HCT116 (cell line): Measurements from ENCODE around the gene C3orf22. TPM values are rescaled to one million over a fixed set of nuclear protein-coding genes. Genes with fewer than 3 reads are reported as not detected.

Experiments
- ATAC-seq: fragments of 200-7000 bp; cut with Tn5 transposase; 2 replicates; pipeline ENCODE4 v1.9.1; 2020; ENCODE audit warnings: mild to moderate bottlenecking, moderate library complexity
- BruUV-seq: library from RNA; stranded (reverse); fragments of 400-500 nt; replicated peaks from 2 replicates; lab custom pipeline; 2021; lab: Mats Ljungman, UMichigan
- CTCF ChIA-PET: fragments of 300-600 bp; sonication (Branson Sonifier 250); formaldehyde crosslinking; loops from one replicate; lab custom pipeline; 2021; ENCODE audit warnings: antibody characterized with exemption; lab: Charles Lee
- POLR2A ChIA-PET: fragments of 300-600, 350-600 bp; sonication (Branson Sonifier 250); formaldehyde crosslinking; loops from one replicate; lab custom pipeline; 2021; ENCODE audit warnings: antibody characterized with exemption; lab: Charles Lee
- RAD21 ChIA-PET, 2 experiments: fragments of 300-600 bp; sonication (Branson Sonifier 250); formaldehyde crosslinking; loops; one replicate each; lab custom pipeline; 2023; ENCODE audit warnings: low total read pairs in 2 of 2; ENCODE audit not compliant: uncharacterized antibody in 2 of 2, unreplicated experiment in 2 of 2, low non-redundant PET in 1 of 2; lab: Charles Lee
- DNase-seq: peaks from one replicate; pipeline ENCODE4 v3.0.0-alpha.2; 2010; ENCODE audit warnings: low read depth, low spot score
- H2AFZ ChIP-seq: fragments of 200-600 bp; shearing (Covaris generic), sonication (generic); 2 replicates; pipeline ENCODE4 v1.6.1; 2017; ENCODE audit warnings: low read depth, mixed run types, mixed read lengths, antibody characterized with exemption, low read length; ENCODE audit not compliant: poor library complexity, severe bottlenecking
- H3K27ac ChIP-seq: 2 replicates; pipeline ENCODE4 v1.5.1; 2012; ENCODE audit warnings: low read depth, low read length
- H3K27me3 ChIP-seq: fragments of 200-600 bp; sonication (generic); 2 replicates; pipeline ENCODE4 v1.6.1; 2016; ENCODE audit warnings: mixed run types, low read length, mixed read lengths; ENCODE audit not compliant: insufficient read depth
- H3K36me3 ChIP-seq, 2 experiments: fragments of 200-500 bp in 1 of 2; fragments of 200-600 bp in 1 of 2; sonication (Bioruptor generic) in 1 of 2; sonication (generic) in 1 of 2; 2 replicates each; pipeline versions ENCODE4 v1.5.1 to v1.6.1; 2014 to 2016; ENCODE audit warnings: low read length in 2 of 2, inconsistent platforms in 1 of 2, mixed read lengths in 1 of 2, mixed run types in 1 of 2; ENCODE audit not compliant: insufficient read depth in 2 of 2, control insufficient read depth in 1 of 2
- H3K4me1 ChIP-seq, 2 experiments: fragments of 200-600 bp in 1 of 2; sonication (generic) in 1 of 2; 2 replicates each; pipeline versions ENCODE4 v1.5.1 to v1.6.1; 2012 to 2017; ENCODE audit warnings: low read length in 2 of 2, inconsistent platforms in 1 of 2, mild to moderate bottlenecking in 1 of 2, mixed read lengths in 1 of 2, mixed run types in 1 of 2, moderate library complexity in 1 of 2; ENCODE audit not compliant: insufficient read depth in 2 of 2, control insufficient read depth in 1 of 2
- H3K4me2 ChIP-seq: fragments of 200-600 bp; sonication (generic); 2 replicates; pipeline ENCODE4 v1.6.1; 2017; ENCODE audit warnings: mixed run types, low read length, mixed read lengths
- H3K4me3 ChIP-seq, 2 experiments: fragments of 200-600 bp in 1 of 2; sonication (generic) in 1 of 2; replicated peaks in 1 of 2; 2 replicates each; pipeline ENCODE4 v1.5.1; 2011 to 2016; ENCODE audit warnings: low read length in 2 of 2, control low read depth in 1 of 2, low read depth in 1 of 2, mild to moderate bottlenecking in 1 of 2, mixed read lengths in 1 of 2, mixed run types in 1 of 2
- H3K79me2 ChIP-seq: fragments of 200-600 bp; sonication (generic); 2 replicates; pipeline ENCODE4 v1.6.1; 2017; ENCODE audit warnings: mild to moderate bottlenecking, mixed run types, low read length, moderate library complexity, mixed read lengths; ENCODE audit not compliant: insufficient read depth
- H3K9ac ChIP-seq: fragments of 200-600 bp; sonication (generic); 2 replicates; pipeline ENCODE4 v1.6.1; 2016; ENCODE audit warnings: low read length, mixed read lengths
- H3K9me2 ChIP-seq: fragments of 200-600 bp; sonication (generic), shearing (Covaris generic); 2 replicates; pipeline ENCODE4 v1.6.1; 2017; ENCODE audit warnings: mixed run types, mild to moderate bottlenecking, moderate library complexity; ENCODE audit not compliant: insufficient read depth
- H3K9me3 ChIP-seq, 2 experiments: fragments of 200-500 bp in 1 of 2; fragments of 200-600 bp in 1 of 2; sonication (Bioruptor generic) in 1 of 2; sonication (generic) in 1 of 2; 2 replicates each; pipeline ENCODE4 v1.6.1; 2014 to 2017; ENCODE audit warnings: low read length in 2 of 2, mixed read lengths in 2 of 2, inconsistent platforms in 1 of 2, low read depth in 1 of 2, mild to moderate bottlenecking in 1 of 2, mixed run types in 1 of 2, moderate library complexity in 1 of 2; ENCODE audit not compliant: control insufficient read depth in 1 of 2, insufficient read depth in 1 of 2
- H4K20me1 ChIP-seq: fragments of 200-600 bp; sonication (generic), shearing (Covaris generic); 2 replicates; pipeline ENCODE4 v1.6.1; 2017; ENCODE audit warnings: mixed run types, mild to moderate bottlenecking, moderate library complexity; ENCODE audit not compliant: insufficient read depth
- CBX3 ChIP-seq: IDR thresholded peaks from 2 replicates; pipeline ENCODE4 v1.6.1; 2012; ENCODE audit warnings: low read depth
- CEBPB ChIP-seq: IDR thresholded peaks from 2 replicates; pipeline ENCODE4 v1.6.1; 2012; ENCODE audit warnings: low read depth
- ELF1 ChIP-seq: IDR thresholded peaks from 2 replicates; pipeline ENCODE4 v1.6.1; 2012; ENCODE audit warnings: low read depth, borderline replicate concordance
- EZH2 ChIP-seq: fragments of 200-600 bp; sonication (generic); IDR thresholded peaks from 2 replicates; pipeline ENCODE4 v1.6.1; 2017; ENCODE audit warnings: antibody characterized with exemption, mixed run types
- FOSL1 ChIP-seq: IDR thresholded peaks from 2 replicates; pipeline ENCODE4 v1.6.1; 2012; ENCODE audit warnings: low read depth
- JUND ChIP-seq: IDR thresholded peaks from 2 replicates; pipeline ENCODE4 v1.6.1; 2012
- POLR2AphosphoS5 ChIP-seq: IDR thresholded peaks from 2 replicates; pipeline ENCODE4 v1.6.1; 2011; ENCODE audit warnings: mild to moderate bottlenecking, low read depth, low read length, moderate library complexity
- RAD21 ChIP-seq: IDR thresholded peaks from 2 replicates; pipeline ENCODE4 v1.6.1; 2012; ENCODE audit warnings: low read depth, mild to moderate bottlenecking
- SIN3A ChIP-seq: IDR thresholded peaks from 2 replicates; pipeline ENCODE4 v1.6.1; 2012; ENCODE audit warnings: low read depth
- SP1 ChIP-seq: IDR thresholded peaks from 2 replicates; pipeline ENCODE4 v1.6.1; 2012; ENCODE audit warnings: low read depth
- YY1 ChIP-seq: IDR thresholded peaks from 2 replicates; pipeline ENCODE4 v1.6.1; 2011; ENCODE audit warnings: low read length, low read depth, moderate library complexity, mild to moderate bottlenecking; ENCODE audit not compliant: insufficient replicate concordance; ENCODE audit errors: extremely low read depth
- ZFX ChIP-seq: fragments of 450-650 bp; IDR thresholded peaks from 2 replicates; pipeline ENCODE4 v1.6.1; 2017
- ZNF274 ChIP-seq: fragments of 200-500 bp; sonication (Bioruptor generic); IDR thresholded peaks from 2 replicates; pipeline ENCODE4 v1.6.1; 2014; ENCODE audit warnings: mild to moderate bottlenecking, low read depth, low read length, inconsistent platforms
- intact Hi-C: fragments of 100-400 bp; cut with micrococcal nuclease; formaldehyde crosslinking; loops from 2 replicates; pipeline ENCODE4 v1.10.0; 2022
- total RNA-seq: library from RNA; stranded (reverse); gene quantifications from one replicate; pipeline ENCODE4 v1.2.1, GENCODE V29; 2021; ENCODE audit not compliant: unreplicated experiment
- TF ChIP-seq, protein P1 (sequence below): IDR thresholded peaks from 2 replicates; pipeline ENCODE4 v1.6.1; 2011; ENCODE audit warnings: mild to moderate bottlenecking, low read length, moderate library complexity; ENCODE audit not compliant: insufficient replicate concordance; ENCODE audit errors: extremely low read depth
- TF ChIP-seq, protein P2 (sequence below): IDR thresholded peaks from 2 replicates; pipeline ENCODE4 v1.6.1; 2012
- TF ChIP-seq, protein P3 (sequence below), 3 experiments: fragments of 200-600 bp in 1 of 3; sonication (generic) in 1 of 3; IDR thresholded peaks in 2 of 3; conservative IDR thresholded peaks in 1 of 3; 2 replicates each; pipeline ENCODE4 v1.5.1; 2012 to 2017; ENCODE audit warnings: low read depth in 2 of 3, low read length in 2 of 3, antibody characterized with exemption in 1 of 3, borderline replicate concordance in 1 of 3, control low read depth in 1 of 3, mild to moderate bottlenecking in 1 of 3, mixed read lengths in 1 of 3, mixed run types in 1 of 3, moderate library complexity in 1 of 3; ENCODE audit not compliant: insufficient read depth in 1 of 3

The C3orf22 gene
- total RNA-seq, 1 experiment from 2014 or later = not detected

DNA sequence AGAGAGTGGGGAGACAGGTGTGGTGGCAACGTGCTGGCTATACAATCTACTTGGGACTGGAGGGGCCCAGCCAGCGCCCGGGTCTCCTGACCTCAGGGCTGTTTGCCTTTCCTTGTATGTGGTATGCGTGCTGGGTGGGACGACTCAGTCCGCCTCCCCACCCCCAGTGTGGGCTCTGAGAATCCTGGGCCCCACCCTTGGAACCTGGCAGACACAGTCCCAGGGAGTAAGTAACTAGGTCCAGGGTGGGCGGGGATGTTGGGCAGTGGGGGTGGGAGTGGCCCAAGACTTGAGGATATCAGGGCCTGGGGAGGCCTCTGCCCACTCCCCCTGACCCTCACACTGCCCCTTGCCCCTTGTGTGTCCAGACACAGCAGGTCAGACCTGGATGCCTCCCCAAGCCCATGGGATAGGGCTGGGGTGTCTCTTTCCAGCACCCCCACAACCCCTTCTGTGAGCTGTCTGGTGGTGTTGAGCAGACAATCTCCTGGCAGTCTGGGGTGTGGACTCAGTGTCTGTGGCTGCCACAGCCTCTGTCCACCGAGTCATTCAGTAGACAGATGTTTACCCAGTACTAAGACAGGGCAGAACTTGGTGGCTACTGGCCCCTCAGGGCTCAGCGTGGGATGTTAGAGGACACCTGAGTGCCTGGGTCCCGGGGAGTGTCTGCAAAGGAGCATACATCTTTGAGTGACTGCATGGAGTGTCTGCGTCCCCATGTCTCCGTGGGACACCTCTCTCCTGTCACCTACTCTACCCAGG is 33.5 kb downstream of the C3orf22 start:
- no peaks in the 10 kb centered on the region for H3K9me2 ChIP-seq
- ChIA-PET RAD21 (no interaction called here), POLR2A (no interaction called here), CTCF (no interaction called here)
- H3K27me3 ChIP-seq = no peaks in the 10 kb centered on the region
- H3K4me1 ChIP-seq = peaks cover 4 to 13% of the 10 kb centered on the region in 2 experiments; a peak in 2 of 4 replicates
- H3K4me2 ChIP-seq = no peak overlapping the region
- no TSS peak for BruUV-seq
- H3K79me2 ChIP-seq = no peaks in the 10 kb centered on the region
- no peak overlapping the region for H3K4me3 ChIP-seq
- H3K9ac ChIP-seq = no peak overlapping the region
- DNase-seq = no peak
- H3K27ac ChIP-seq = no peak overlapping the region
- H2AFZ ChIP-seq = no peak overlapping the region
- no peaks in the 10 kb centered on the region for H4K20me1 ChIP-seq
- no peak for ATAC-seq
- intact Hi-C loops = loop anchor here (10.0 kb wide), 1 partner anchor 140 kb away; no protein-coding TSS in a partner anchor
- TF ChIP-seq, protein P1, sequence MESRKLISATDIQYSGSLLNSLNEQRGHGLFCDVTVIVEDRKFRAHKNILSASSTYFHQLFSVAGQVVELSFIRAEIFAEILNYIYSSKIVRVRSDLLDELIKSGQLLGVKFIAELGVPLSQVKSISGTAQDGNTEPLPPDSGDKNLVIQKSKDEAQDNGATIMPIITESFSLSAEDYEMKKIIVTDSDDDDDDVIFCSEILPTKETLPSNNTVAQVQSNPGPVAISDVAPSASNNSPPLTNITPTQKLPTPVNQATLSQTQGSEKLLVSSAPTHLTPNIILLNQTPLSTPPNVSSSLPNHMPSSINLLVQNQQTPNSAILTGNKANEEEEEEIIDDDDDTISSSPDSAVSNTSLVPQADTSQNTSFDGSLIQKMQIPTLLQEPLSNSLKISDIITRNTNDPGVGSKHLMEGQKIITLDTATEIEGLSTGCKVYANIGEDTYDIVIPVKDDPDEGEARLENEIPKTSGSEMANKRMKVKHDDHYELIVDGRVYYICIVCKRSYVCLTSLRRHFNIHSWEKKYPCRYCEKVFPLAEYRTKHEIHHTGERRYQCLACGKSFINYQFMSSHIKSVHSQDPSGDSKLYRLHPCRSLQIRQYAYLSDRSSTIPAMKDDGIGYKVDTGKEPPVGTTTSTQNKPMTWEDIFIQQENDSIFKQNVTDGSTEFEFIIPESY = no peak
- no peak for TF ChIP-seq JUND
- no peak for TF ChIP-seq SP1
- no peak for TF ChIP-seq YY1
- TF ChIP-seq FOSL1 = no peak
- TF ChIP-seq, protein P2, sequence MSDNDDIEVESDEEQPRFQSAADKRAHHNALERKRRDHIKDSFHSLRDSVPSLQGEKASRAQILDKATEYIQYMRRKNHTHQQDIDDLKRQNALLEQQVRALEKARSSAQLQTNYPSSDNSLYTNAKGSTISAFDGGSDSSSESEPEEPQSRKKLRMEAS = no peak
- TF ChIP-seq, protein P3, sequence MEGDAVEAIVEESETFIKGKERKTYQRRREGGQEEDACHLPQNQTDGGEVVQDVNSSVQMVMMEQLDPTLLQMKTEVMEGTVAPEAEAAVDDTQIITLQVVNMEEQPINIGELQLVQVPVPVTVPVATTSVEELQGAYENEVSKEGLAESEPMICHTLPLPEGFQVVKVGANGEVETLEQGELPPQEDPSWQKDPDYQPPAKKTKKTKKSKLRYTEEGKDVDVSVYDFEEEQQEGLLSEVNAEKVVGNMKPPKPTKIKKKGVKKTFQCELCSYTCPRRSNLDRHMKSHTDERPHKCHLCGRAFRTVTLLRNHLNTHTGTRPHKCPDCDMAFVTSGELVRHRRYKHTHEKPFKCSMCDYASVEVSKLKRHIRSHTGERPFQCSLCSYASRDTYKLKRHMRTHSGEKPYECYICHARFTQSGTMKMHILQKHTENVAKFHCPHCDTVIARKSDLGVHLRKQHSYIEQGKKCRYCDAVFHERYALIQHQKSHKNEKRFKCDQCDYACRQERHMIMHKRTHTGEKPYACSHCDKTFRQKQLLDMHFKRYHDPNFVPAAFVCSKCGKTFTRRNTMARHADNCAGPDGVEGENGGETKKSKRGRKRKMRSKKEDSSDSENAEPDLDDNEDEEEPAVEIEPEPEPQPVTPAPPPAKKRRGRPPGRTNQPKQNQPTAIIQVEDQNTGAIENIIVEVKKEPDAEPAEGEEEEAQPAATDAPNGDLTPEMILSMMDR (IDR thresholded peaks at IDR 0.05 in 2 of 3, conservative IDR thresholded peaks at IDR 0.05 in 1 of 3; ENCODE audit: borderline replicate concordance in 1 of 3, insufficient read depth in 1 of 3, low read depth in 2 of 3, low read length in 2 of 3) = no peak
- no peak for TF ChIP-seq ELF1
- no peak for TF ChIP-seq CEBPB
- no peak for TF ChIP-seq CBX3
- no peak for TF ChIP-seq EZH2
- TF ChIP-seq SIN3A = no peak
- TF ChIP-seq POLR2AphosphoS5 = no peak
- no peak for TF ChIP-seq ZNF274
- TF ChIP-seq RAD21 = no peak
- TF ChIP-seq ZFX = no peak
- no peaks in the 10 kb centered on the region for H3K9me3 ChIP-seq
- H3K36me3 ChIP-seq = no peaks in the 10 kb centered on the region
